Activated naive CD4-positive, alpha-beta T cell treated with anti-CD3 and anti-CD28 coated beads, Interleukin-2, amount 50 U/mL, for 16 hours (primary cell): ENCODE data around the gene MROH7.

Experiments
- DNase-seq: peaks from one replicate; pipeline ENCODE4 v3.0.0-alpha.2; 2020

MROH7 gene

GRCh38 chr1:54744696-54745095 lies 103.1 kb downstream of the MROH7 start:
- DNase-seq, result no peak

GRCh38 chr1:54745274-54745673 lies 103.7 kb downstream of the MROH7 start:
- no peak for DNase-seq

DNA sequence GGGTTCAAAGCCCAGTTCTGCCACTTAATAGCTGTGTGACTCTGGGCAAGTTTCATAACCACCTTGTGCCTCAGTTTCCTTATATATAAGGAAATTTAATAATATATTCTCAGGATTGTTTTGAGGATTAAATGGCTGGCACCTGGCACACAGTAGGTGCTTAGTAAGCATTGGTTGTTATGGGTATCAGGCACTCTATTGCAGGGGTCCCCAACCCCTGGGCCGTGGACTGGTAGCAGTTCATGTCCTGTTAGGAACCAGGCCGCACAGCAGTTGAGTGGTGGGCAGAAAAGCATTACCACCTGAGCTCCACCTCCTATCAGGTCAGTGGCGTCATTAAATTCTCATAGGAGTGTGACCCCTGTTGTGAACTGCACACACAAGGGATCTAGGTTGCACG lies 104.3 kb downstream of the MROH7 start:
- DNase-seq, result no peak

- DNase-seq, result no peak
Observed at GRCh38 chr1:54748094-54748835, 106.7 kb downstream of the MROH7 start.

DNA sequence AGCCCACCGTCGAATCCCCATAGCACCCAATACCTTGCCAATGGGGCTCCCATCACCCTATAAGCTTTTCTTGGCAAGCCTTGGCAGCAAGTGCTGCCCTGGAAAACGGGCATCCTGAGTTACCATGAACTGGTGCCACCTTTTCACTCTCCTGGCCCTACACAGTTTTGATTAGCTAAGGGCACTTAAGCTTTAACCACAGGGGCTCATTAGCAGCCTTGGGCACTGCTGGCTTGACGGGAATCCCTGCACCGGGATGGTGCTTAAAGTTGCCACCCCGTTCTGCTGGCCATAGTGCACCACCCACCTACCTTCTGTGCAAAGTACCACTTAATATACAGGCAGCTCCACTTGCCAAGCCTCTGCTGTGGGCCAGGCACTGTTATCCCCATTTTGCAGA lies 109.0 kb downstream of the MROH7 start:
- DNase-seq, result no peak

DNA sequence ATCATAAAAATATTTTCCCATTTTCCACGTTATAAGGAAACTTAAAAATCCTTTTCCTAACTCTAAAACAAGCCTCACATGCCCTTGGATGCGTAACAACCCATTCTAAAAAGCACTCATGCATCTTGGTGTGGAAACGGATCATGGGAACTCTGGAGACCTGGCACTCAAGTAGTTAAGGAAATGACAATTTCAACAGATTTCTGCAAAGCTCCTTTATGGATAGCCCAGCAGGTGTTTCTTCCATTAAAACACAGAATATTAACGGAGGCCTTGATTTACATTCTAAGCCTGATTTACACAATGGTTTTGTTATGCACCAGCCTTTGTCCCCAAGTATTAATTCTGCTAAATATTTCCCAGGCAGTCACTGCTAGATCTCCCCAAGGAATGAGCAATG lies 109.8 kb downstream of the MROH7 start:
- no peak for DNase-seq

GRCh38 chr1:54754045-54754444 lies 112.5 kb downstream of the MROH7 start:
- DNase-seq, result no peak

- DNase-seq, result no peak
Observed at GRCh38 chr1:54754486-54755285, 113.1 kb downstream of the MROH7 start.

DNA sequence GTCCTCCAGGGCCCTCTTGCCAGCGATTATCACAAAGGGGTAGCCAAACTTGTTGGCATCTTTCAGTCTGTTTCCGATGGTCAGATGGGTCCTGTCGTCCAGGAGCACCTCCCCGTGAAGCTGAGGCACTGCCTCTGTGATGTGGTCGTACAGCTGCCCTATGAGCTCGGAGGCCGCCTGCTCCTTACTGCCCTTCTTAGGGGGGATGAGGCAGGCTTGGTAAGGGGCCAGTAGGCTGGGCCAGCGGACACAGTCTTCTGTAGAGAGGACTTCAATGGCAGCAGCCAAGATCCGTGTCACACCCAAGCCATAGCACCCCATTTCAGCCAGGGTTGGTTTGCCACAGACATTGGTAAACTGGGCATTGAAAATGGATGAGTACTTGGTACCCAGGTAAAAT lies 116.2 kb downstream of the MROH7 start:
- no peak for DNase-seq

- DNase-seq, result no peak
Observed at GRCh38 chr1:54758678-54759348, 117.2 kb downstream of the MROH7 start.
